CD8-positive, alpha-beta memory T cell (primary cell): ENCODE data around the gene NOP53. TPM values are rescaled to one million over a fixed set of nuclear protein-coding genes. Genes with fewer than 3 reads are reported as not detected.
"Not testable (repeated sequence)": the region's sequence is repeated elsewhere in the genome, so short reads cannot be mapped to it uniquely, and the experiment has no call there.

Experiments
- CTCF ChIA-PET: fragments of 350-600 bp; sonication (Branson Sonifier 250); formaldehyde crosslinking; loops from one replicate; lab custom pipeline; 2021; ENCODE audit warnings: antibody characterized with exemption; lab: Charles Lee
- POLR2A ChIA-PET: fragments of 350-600 bp; sonication (Branson Sonifier 250); formaldehyde crosslinking; loops from one replicate; lab custom pipeline; 2021; ENCODE audit warnings: antibody characterized with exemption; lab: Charles Lee
- DNase-seq, 5 donors: peaks; one replicate each; pipeline versions ENCODE4 v3.0.0 to v3.0.0-alpha.2; 2020 to 2022; ENCODE audit warnings: mixed read lengths in 1 of 5
- H3K27ac ChIP-seq: one replicate; pipeline ENCODE4 v1.7.0; 2013; ENCODE audit warnings: low read depth, mild to moderate bottlenecking, low read length, moderate library complexity
- H3K27me3 ChIP-seq: 2 replicates; pipeline ENCODE4 v1.7.0; 2013; ENCODE audit warnings: low read length, mild to moderate bottlenecking; ENCODE audit not compliant: insufficient read depth, poor library complexity, severe bottlenecking
- H3K36me3 ChIP-seq: 2 replicates; pipeline ENCODE4 v1.7.0; 2013; ENCODE audit warnings: mild to moderate bottlenecking, low read length, moderate library complexity; ENCODE audit not compliant: insufficient read depth
- H3K4me1 ChIP-seq: 2 replicates; pipeline ENCODE4 v1.7.0; 2013; ENCODE audit warnings: mild to moderate bottlenecking, low read length, moderate library complexity; ENCODE audit not compliant: insufficient read depth
- H3K4me3 ChIP-seq: 2 replicates; pipeline ENCODE4 v1.7.0; 2013; ENCODE audit warnings: mild to moderate bottlenecking, low read length
- H3K9me3 ChIP-seq: 2 replicates; pipeline ENCODE4 v1.7.0; 2013; ENCODE audit warnings: mild to moderate bottlenecking, low read length
- H3K27ac Mint-ChIP-seq, 8 donors: one replicate each; pipeline ENCODE4 v1.8.0; 2020 to 2021; ENCODE audit warnings: mixed read lengths in 8 of 8, mild to moderate bottlenecking in 6 of 8, inconsistent platforms in 3 of 8, moderate library complexity in 3 of 8
- H3K27me3 Mint-ChIP-seq, 2 donors: one replicate each; pipeline ENCODE4 v1.8.0; 2020 to 2021; ENCODE audit warnings: mixed read lengths in 2 of 2, mild to moderate bottlenecking in 1 of 2, moderate library complexity in 1 of 2
- H3K36me3 Mint-ChIP-seq, 3 donors: one replicate each; pipeline ENCODE4 v1.8.0; 2020 to 2021; ENCODE audit warnings: mixed read lengths in 3 of 3, inconsistent platforms in 1 of 3, mild to moderate bottlenecking in 1 of 3
- H3K4me1 Mint-ChIP-seq, 3 donors: one replicate each; pipeline ENCODE4 v1.8.0; 2020 to 2021; ENCODE audit warnings: mixed read lengths in 3 of 3, inconsistent platforms in 1 of 3, mild to moderate bottlenecking in 1 of 3
- H3K4me3 Mint-ChIP-seq, 7 donors: one replicate each; pipeline ENCODE4 v1.8.0; 2020 to 2021; ENCODE audit warnings: mixed read lengths in 7 of 7, mild to moderate bottlenecking in 6 of 7, moderate library complexity in 4 of 7, inconsistent platforms in 2 of 7
- H3K9me3 Mint-ChIP-seq, 5 donors: one replicate each; pipeline ENCODE4 v1.8.0; 2020 to 2022; ENCODE audit warnings: mixed read lengths in 5 of 5, mild to moderate bottlenecking in 3 of 5, moderate library complexity in 2 of 5, inconsistent platforms in 1 of 5
- polyA plus RNA-seq: library from polyadenylated mRNA; unstranded; fragments of 300-500 nt; fragmentation: Illumina TruSeq; gene quantifications from one replicate; pipeline ENCODE4 v1.2.3, GENCODE V29; 2021
- total RNA-seq, 2 experiments: library from RNA; stranded (reverse); gene quantifications; one replicate each; pipeline ENCODE4 v1.2.3, GENCODE V29; 2021

Gene NOP53
- total and polyA plus RNA-seq, 3 experiments from 2014 or later: 196 to 243 (median 236) TPM

- Mint-ChIP-seq H3K36me3 (peaks cover 0 to 4% (median 0%) of the 10 kb centered on the region in 3 donors), H3K4me3 (no peak overlapping the region), H3K27ac (no peak overlapping the region), H3K4me1 (no peaks in the 10 kb centered on the region), H3K9me3 (peaks cover 0 to 3% (median 0%) of the 10 kb centered on the region in 5 donors), H3K27me3 (peaks cover 19 to 37% of the 10 kb centered on the region in 2 donors)
- DNase-seq: no peak
- H3K36me3 ChIP-seq: no peaks in the 10 kb centered on the region
- H3K4me1 ChIP-seq: no peaks in the 10 kb centered on the region
- CTCF ChIA-PET: no interaction called here
- H3K27me3 ChIP-seq: no peaks in the 10 kb centered on the region
- POLR2A ChIA-PET: no interaction called here
- H3K4me3 ChIP-seq: no peak overlapping the region
- H3K9me3 ChIP-seq: no peaks in the 10 kb centered on the region
- H3K27ac ChIP-seq: no peak overlapping the region
Observed at GRCh38 chr19:47720669-47721422, 24.5 kb upstream of the NOP53 start.

- no peaks in the 10 kb centered on the region for H3K36me3 ChIP-seq
- CTCF ChIA-PET: interaction anchor here (1.4 kb wide), 2 partner anchors 16 to 22 kb away, joined by 5 to 7 read pairs; partner anchors contain the start of gene NOP53
- no peaks in the 10 kb centered on the region for H3K9me3 ChIP-seq
- Mint-ChIP-seq H3K9me3 (no peaks in the 10 kb centered on the region), H3K27me3 (peaks cover 22 to 35% of the 10 kb centered on the region in 2 donors), H3K36me3 (peaks cover 0 to 4% (median 0%) of the 10 kb centered on the region in 3 donors), H3K27ac (no peak overlapping the region), H3K4me3 (no peak overlapping the region), H3K4me1 (no peaks in the 10 kb centered on the region)
- POLR2A ChIA-PET: no interaction called here
- H3K27me3 ChIP-seq: no peaks in the 10 kb centered on the region
- no peak for DNase-seq
- no peak overlapping the region for H3K4me3 ChIP-seq
- no peaks in the 10 kb centered on the region for H3K4me1 ChIP-seq
- no peak overlapping the region for H3K27ac ChIP-seq
Observed at GRCh38 chr19:47723581-47723940, 21.8 kb upstream of the NOP53 start.

- H3K4me3 ChIP-seq: no peak overlapping the region
- Mint-ChIP-seq H3K27ac (no peak overlapping the region), H3K9me3 (peaks cover 0 to 2% (median 0%) of the 10 kb centered on the region in 5 donors), H3K36me3 (no peaks in the 10 kb centered on the region), H3K27me3 (peaks cover 30 to 48% of the 10 kb centered on the region in 2 donors), H3K4me3 (no peak overlapping the region), H3K4me1 (peaks cover 10 to 16% (median 10%) of the 10 kb centered on the region in 3 donors)
- no peak for DNase-seq
- H3K9me3 ChIP-seq: no peaks in the 10 kb centered on the region
- no peaks in the 10 kb centered on the region for H3K36me3 ChIP-seq
- CTCF ChIA-PET: interaction anchor here (0.7 to 2.4 kb wide), 2 partner anchors 13 to 16 kb away, joined by 3 to 8 read pairs; partner anchors contain the start of gene EHD2
- H3K27me3 ChIP-seq: peaks cover 4% of the 10 kb centered on the region
- POLR2A ChIA-PET: no interaction called here
- H3K27ac ChIP-seq: no peak overlapping the region
- H3K4me1 ChIP-seq: peaks cover 11% of the 10 kb centered on the region
Observed at GRCh38 chr19:47725759-47726401, 19.5 kb upstream of the NOP53 start.

GRCh38 chr19:47726467-47726866, 18.9 kb upstream of the NOP53 start:
- Mint-ChIP-seq H3K27me3 (peaks cover 34 to 51% of the 10 kb centered on the region in 2 donors), H3K4me3 (no peak overlapping the region), H3K4me1 (peaks cover 10 to 16% (median 10%) of the 10 kb centered on the region in 3 donors), H3K36me3 (no peaks in the 10 kb centered on the region), H3K27ac (no peak overlapping the region), H3K9me3 (peaks cover 0 to 2% (median 0%) of the 10 kb centered on the region in 5 donors)
- Histone ChIP-seq H3K36me3 (no peaks in the 10 kb centered on the region), H3K27ac (no peak overlapping the region), H3K4me1 (peaks cover 11% of the 10 kb centered on the region), H3K4me3 (no peak overlapping the region), H3K9me3 (no peaks in the 10 kb centered on the region), H3K27me3 (peaks cover 4% of the 10 kb centered on the region)
- CTCF ChIA-PET: interaction anchor here (2.4 kb wide), 1 partner anchor 14 kb away, joined by 8 read pairs; the partner anchor contains the start of gene EHD2
- DNase-seq: no peak
- POLR2A ChIA-PET: no interaction called here

- H3K36me3 Mint-ChIP-seq, POLR2A ChIA-PET, H3K4me3 ChIP-seq, H3K36me3 ChIP-seq, H3K27ac Mint-ChIP-seq, CTCF ChIA-PET, DNase-seq, H3K4me3 Mint-ChIP-seq, H3K9me3 Mint-ChIP-seq, H3K27me3 ChIP-seq, H3K27ac ChIP-seq, H3K9me3 ChIP-seq: not testable (repeated sequence)
- H3K4me1 ChIP-seq: peaks cover 11% of the 10 kb centered on the region
- Mint-ChIP-seq H3K4me1 (peaks cover 10 to 16% (median 10%) of the 10 kb centered on the region in 3 donors), H3K27me3 (peaks cover 39 to 48% of the 10 kb centered on the region in 2 donors)
Observed at GRCh38 chr19:47728295-47728694, 17.1 kb upstream of the NOP53 start.

GRCh38 chr19:47729468-47729798, 15.9 kb upstream of the NOP53 start:
- Histone ChIP-seq H3K4me1 (peaks cover 11% of the 10 kb centered on the region), H3K27ac (peak overlapping the region; percentile 24), H3K36me3 (no peaks in the 10 kb centered on the region), H3K27me3 (peaks cover 4% of the 10 kb centered on the region), H3K4me3 (no peak overlapping the region), H3K9me3 (no peaks in the 10 kb centered on the region)
- ChIA-PET POLR2A (no interaction called here), CTCF (no interaction called here)
- Mint-ChIP-seq H3K27me3 (peaks cover 40 to 52% of the 10 kb centered on the region in 2 donors), H3K36me3 (no peaks in the 10 kb centered on the region), H3K4me3 (peak overlapping the region in 5 of 7 donors; percentile 7 to 77 (median 46)), H3K9me3 (peaks cover 0 to 2% (median 0%) of the 10 kb centered on the region in 5 donors), H3K4me1 (peaks cover 10 to 16% (median 10%) of the 10 kb centered on the region in 3 donors), H3K27ac (no peak overlapping the region)
- no peak for DNase-seq

GRCh38 chr19:47729799-47730520, 15.4 kb upstream of the NOP53 start:
- H3K4me3 Mint-ChIP-seq: peak overlapping the region in 3 of 7 donors; percentile 26 to 46 (median 34)
- no peak overlapping the region for H3K4me3 ChIP-seq
- H3K4me1 Mint-ChIP-seq: peaks cover 10 to 16% (median 10%) of the 10 kb centered on the region in 3 donors
- H3K36me3 Mint-ChIP-seq: no peaks in the 10 kb centered on the region
- no peak for DNase-seq
- peaks cover 11% of the 10 kb centered on the region for H3K4me1 ChIP-seq
- ChIA-PET POLR2A (no interaction called here), CTCF (no interaction called here)
- peak overlapping the region; percentile 24 for H3K27ac ChIP-seq
- peaks cover 4% of the 10 kb centered on the region for H3K27me3 ChIP-seq
- H3K27me3 Mint-ChIP-seq: peaks cover 38 to 50% of the 10 kb centered on the region in 2 donors
- no peaks in the 10 kb centered on the region for H3K36me3 ChIP-seq
- H3K9me3 Mint-ChIP-seq: peaks cover 0 to 2% (median 0%) of the 10 kb centered on the region in 5 donors
- H3K27ac Mint-ChIP-seq: peak overlapping the region in 1 of 8 donors; percentile 52
- no peaks in the 10 kb centered on the region for H3K9me3 ChIP-seq
